Renal pelvis (tissue), 4 donors: ENCODE measurements around the gene CFAP77. TPM values are rescaled to one million over a fixed set of nuclear protein-coding genes. Genes with fewer than 3 reads are reported as not detected.

Experiments
- DNase-seq: peaks from one replicate; pipeline ENCODE4 v3.0.0-alpha.2; 2013
- polyA plus RNA-seq, 3 donors: library from polyadenylated mRNA; unstranded; fragments of 120-200 nt; gene quantifications; one replicate each; pipeline ENCODE4 v1.2.1, GENCODE V29; 2013; ENCODE audit not compliant: insufficient read length in 3 of 3

CFAP77 gene
- polyA plus RNA-seq, 3 donors, result 0.84 to 1.7 (median 1.3) TPM

DNA sequence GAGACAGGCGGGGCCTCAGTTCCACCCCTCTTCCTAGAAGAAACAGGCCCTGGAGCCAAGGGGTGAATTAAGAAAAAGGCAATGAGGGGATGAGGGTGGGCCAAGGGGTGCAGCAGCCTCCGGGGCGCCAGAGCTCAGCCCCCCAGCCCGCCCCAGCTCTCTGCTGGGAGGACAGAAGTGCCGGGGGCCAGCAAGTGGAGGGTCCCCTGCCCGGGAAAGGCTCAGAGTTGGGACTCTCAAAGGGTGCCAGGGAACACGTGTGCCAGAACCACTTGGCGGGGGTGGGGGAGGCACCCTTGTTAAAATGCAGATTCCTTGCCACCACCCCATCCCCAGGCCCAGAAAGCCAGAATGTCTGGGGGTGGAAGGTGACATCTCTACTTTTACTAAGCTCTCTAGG lies 104.8 kb downstream of the CFAP77 start:
- no peak for DNase-seq

DNA sequence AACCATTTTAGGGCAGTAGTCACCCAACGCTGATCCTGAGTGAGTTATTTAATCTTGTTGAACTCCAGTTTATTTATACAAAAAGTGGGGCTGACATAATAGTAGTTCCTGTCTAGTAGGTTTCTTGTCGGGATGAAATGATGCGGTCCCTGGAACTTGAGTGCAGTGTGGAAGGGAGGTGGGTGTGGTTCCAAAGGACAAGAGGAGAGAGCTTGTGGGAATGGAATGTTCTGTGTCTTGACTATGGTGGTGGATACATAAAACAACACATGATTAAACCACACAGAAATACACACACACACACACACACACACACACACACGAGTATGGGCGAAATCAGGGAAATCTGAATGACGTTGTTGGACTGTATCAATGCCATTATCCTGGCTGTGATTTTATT lies 106.3 kb downstream of the CFAP77 start:
- DNase-seq, result no peak

DNA sequence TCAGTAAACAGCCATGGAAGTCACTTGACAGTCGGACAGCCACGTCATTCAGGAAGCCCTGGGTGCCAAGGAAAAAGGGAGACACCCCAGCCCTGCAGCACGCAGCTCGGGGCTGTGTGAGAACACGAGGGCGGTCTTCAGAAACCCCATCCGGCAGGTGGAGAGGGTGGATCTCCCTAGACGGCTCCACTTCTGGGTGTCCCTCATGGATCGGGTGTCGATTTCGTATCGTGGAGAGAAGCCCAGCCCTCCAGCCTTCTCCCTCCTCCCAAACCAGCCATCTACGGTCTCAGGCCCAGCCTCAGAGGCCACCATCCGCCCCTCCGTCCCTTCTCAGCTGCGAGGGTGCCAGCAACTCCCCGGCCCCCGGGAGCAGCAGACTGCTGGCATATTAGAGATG lies 106.9 kb downstream of the CFAP77 start:
- DNase-seq, result no peak

DNA sequence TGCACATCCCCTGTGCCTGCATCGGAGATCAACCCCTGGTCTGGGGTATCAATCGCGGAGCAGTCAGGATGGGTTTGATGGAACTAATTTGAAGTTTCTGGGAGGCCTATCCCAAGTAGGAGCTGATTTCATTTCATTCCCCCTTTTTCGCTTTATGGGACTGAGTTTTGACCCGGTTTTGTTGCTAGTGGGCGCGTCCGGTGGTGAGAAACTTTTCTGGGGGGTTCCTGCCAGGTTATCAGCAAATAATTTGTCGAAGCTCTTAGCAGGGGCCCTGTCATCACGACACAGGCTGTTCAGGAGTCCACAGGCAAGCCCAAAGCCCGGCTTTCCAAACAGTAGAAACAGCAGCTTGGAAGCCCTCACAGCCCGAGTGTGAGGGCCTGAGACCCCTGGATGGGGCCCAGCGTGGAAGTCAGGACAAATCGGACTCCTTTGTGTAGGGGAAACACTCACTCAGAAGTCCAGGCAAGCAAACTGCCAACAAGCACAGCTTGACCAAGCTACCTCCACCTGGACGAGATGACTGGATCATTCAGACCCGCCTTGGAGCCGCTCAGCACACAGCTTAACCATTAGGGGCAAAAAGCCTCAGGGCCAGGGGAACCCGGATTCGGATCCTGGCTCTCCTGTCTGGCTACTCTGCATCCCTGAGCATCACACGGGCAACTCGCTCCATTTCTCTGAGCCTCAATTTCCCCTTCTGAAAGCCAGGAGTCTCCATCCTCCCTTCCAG lies 108.0 kb downstream of the CFAP77 start:
- DNase-seq, result no peak

DNA sequence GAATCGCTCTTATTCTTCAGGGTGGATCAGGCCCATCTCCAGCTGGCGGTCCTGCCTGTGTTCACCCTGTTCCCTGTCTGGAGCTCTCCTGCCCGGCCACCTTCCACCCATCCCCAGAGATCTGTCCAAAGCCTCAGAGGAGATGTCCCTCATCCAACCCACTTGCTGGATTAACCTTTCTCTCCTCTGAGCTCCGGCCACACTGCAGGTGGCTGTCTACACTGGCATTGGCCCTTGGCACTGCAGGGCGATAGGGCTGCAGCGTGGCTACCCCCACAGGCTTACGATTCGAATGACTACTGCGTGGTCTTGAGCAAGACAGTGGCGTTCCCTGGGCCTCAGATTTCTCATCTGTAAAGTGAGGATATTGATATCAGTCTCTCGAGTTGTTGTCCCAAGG lies 108.6 kb downstream of the CFAP77 start:
- DNase-seq, result no peak

GRCh38 chr9:132519033-132519432 lies 109.0 kb downstream of the CFAP77 start:
- DNase-seq, result no peak

DNA sequence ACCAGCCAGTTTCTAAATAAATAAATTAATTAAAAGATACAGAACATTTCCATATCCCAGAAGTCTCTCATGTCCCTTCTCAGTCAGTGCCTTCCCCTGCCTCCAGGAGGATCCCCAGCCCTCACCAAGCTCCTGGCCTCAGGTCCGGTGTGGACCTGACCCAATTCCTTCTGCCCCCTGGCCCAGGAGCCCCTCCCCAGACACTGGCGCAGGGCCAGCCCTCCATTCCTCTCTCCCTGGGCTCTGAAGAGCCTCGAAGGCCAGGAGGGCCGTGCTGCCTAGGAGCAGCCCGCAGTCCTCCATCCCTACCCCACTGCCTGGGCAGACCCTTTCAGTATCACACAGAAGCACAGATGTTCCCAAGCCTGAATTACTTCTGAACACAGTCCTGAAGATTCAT lies 110.6 kb downstream of the CFAP77 start:
- DNase-seq, result no peak

GRCh38 chr9:132525308-132526023 lies 115.5 kb downstream of the CFAP77 start:
- DNase-seq, result no peak

DNA sequence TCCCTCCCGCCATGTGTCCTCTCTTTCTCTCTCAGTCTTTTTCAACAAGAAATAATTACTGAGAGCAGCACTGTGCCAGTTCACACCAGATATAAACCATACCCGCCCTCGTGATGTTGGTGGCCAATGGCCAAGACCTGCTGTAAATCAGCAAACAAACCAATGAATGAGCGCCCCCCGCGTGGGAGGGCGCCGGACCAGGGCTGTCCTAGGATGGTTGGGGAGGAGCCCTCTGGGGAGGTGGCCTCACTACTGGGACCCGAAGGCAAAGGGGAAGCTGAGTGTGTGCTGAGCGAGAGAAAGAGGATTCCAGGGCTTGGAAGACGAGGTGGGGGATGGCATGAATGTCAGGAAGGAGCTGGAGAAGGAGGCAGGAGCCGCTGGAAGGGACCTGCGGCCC lies 121.2 kb downstream of the CFAP77 start:
- DNase-seq, result no peak

- DNase-seq, result no peak
Measured at GRCh38 chr9:132531710-132532570, 121.9 kb downstream of the CFAP77 start.

GRCh38 chr9:132534832-132535231 lies 124.8 kb downstream of the CFAP77 start:
- DNase-seq, result no peak

DNA sequence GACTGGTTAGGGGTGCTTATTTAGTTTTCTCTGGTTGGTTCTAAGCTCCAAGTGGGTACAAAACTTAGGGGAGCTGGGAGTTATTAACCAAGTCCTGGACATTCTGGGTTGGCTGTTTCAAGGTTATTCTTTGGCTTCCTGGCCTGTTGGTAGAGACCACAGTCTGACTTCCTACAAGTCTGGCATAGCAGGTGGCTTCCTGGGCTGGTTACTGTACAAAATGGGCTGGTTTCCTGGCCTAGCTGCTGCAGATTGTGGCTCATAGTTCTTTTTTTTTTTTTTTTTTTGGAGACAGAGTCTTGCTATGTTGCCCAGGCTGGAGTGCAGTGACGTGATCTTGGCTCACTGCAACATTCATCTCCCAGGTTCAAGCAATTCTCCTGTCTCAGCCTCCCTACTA lies 126.1 kb downstream of the CFAP77 start:
- DNase-seq, result no peak

DNA sequence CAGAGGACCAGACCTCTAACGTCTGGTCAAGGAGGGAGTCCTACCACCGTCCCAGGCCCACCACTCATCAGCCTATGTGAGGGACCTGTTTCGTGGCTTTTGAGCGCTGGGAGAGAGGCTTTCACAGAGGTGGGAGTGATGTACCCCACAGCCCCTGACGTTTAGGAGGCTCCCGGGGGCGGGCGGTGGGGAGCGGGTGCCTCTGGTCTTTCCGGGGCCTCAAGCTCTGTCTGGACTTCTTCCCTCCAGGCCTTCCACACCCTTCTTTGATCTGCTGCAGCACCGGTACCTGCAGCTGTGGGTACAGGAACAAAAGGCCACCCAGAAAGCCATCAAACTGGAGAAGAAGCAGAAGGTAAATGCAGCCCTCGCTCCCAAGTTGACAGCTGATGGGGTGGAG lies 127.3 kb downstream of the CFAP77 start:
- DNase-seq, result no peak

GRCh38 chr9:132538071-132538470 lies 128.1 kb downstream of the CFAP77 start:
- no peak for DNase-seq

GRCh38 chr9:132539096-132539495 lies 129.1 kb downstream of the CFAP77 start:
- no peak for DNase-seq

GRCh38 chr9:132541051-132541450 lies 131.0 kb downstream of the CFAP77 start:
- no peak for DNase-seq

- no peak for DNase-seq
Measured at GRCh38 chr9:132541870-132542830, 132.1 kb downstream of the CFAP77 start.

DNA sequence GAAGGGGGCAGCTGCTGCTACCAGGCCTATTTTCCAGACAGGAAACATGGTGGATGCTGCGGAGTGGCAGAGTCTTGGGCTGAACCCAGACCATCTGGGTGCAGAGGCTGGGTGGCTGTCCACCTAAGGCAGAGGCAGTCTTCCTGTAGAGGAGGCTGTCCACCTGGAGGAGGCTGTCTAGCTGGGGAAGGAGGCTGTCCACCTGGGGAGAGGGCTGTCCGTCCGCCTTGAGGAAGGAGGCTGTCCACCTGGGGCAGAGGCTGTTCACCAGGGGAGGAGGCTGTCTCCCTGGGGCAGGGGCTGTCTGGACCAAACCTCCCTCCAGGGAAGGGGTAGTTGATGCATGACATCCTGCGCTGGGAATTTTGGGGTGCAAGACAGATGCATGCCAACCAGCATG lies 133.2 kb downstream of the CFAP77 start:
- no peak for DNase-seq

DNA sequence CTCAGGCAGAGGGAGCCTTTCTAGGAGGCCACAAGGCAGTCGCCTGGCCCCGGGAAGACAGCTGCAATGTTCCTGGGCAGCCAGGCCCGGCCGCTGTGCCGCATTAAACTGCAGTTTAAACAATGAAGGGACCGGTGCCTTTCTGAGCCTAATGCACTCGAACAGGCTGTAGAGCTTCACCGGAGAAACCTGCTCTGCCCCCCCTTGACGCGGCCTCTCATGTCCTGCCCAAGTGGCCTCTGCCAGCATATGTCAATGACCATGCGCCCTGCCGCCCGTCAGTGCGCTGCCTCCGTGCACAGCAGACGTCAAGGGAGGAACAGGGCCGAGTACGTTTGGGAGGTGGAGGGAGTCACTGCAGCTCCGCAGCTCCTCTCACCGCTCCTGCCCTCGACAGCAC lies 133.9 kb downstream of the CFAP77 start:
- DNase-seq, result no peak

GRCh38 chr9:132545578-132545977 lies 135.6 kb downstream of the CFAP77 start:
- no peak for DNase-seq
